Astrocyte of the cerebellum (primary cell): Measurements from ENCODE around the gene IL10RA.

Experiments used
- DNase-seq: peaks from one replicate; pipeline ENCODE4 v3.0.0-alpha.2; 2011; ENCODE audit warnings: low read depth
- H3K4me3 ChIP-seq: 2 replicates; pipeline ENCODE4 v1.5.1; 2011; ENCODE audit warnings: mild to moderate bottlenecking, low read depth, low read length, moderate library complexity
- in situ Hi-C: cut with HindIII; loops from 2 replicates; pipeline ENCODE4 v1.10.0; 2017; ENCODE audit warnings: low sequenced_read_pairs
- TF ChIP-seq, protein P1 (sequence below): IDR thresholded peaks from 2 replicates; pipeline ENCODE4 v1.5.1; 2012; ENCODE audit warnings: low read length, low read depth, moderate library complexity, mild to moderate bottlenecking; ENCODE audit errors: missing control alignments

The IL10RA gene

DNA sequence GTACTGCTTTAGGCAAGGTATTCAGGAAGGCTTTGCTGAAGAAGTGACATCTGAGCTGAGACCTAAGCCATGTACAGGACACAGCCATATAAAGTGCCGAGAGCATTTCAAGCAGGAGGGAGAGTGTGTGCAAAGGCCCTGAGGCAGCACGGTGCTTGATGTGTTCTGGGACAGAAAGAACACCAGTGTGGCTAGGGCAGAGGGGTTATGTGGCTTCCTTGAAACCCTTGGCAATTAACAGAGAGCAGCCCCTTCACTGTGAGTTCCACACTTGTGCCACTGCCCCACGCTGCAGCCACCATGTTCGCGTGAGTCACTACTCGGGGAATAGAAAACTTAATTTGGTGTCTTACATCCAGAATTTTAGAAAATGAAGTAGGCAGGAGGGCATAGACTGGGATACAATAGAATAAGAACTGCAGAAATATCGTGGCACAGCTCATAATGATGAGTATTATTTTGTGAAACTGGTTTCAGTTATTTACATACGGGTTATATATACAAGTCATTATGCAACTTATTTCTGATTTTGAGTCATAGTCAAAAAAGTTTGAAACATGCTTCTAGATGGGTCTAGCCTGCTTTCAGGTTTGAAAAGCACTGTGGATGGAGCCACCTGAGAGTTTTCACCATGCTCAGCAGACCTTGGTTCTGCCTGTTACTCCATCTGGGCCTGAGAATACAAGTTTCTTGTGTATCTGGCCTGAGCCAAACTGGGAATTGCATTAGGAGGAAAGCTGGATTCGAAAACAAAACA is 11.8 kb downstream of the IL10RA start:
- in situ Hi-C loops, result no loop called here
- no peak overlapping the region for H3K4me3 ChIP-seq

DNA sequence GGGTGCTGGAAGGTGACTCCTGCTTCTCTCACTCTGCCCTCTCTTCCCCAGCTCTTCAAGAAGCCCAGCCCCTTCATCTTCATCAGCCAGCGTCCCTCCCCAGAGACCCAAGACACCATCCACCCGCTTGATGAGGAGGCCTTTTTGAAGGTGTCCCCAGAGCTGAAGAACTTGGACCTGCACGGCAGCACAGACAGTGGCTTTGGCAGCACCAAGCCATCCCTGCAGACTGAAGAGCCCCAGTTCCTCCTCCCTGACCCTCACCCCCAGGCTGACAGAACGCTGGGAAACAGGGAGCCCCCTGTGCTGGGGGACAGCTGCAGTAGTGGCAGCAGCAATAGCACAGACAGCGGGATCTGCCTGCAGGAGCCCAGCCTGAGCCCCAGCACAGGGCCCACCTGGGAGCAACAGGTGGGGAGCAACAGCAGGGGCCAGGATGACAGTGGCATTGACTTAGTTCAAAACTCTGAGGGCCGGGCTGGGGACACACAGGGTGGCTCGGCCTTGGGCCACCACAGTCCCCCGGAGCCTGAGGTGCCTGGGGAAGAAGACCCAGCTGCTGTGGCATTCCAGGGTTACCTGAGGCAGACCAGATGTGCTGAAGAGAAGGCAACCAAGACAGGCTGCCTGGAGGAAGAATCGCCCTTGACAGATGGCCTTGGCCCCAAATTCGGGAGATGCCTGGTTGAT is 12.6 kb downstream of the IL10RA start:
- no peak overlapping the region for H3K4me3 ChIP-seq
- no peak for DNase-seq
- in situ Hi-C loops, result no loop called here
- TF ChIP-seq, protein P1, sequence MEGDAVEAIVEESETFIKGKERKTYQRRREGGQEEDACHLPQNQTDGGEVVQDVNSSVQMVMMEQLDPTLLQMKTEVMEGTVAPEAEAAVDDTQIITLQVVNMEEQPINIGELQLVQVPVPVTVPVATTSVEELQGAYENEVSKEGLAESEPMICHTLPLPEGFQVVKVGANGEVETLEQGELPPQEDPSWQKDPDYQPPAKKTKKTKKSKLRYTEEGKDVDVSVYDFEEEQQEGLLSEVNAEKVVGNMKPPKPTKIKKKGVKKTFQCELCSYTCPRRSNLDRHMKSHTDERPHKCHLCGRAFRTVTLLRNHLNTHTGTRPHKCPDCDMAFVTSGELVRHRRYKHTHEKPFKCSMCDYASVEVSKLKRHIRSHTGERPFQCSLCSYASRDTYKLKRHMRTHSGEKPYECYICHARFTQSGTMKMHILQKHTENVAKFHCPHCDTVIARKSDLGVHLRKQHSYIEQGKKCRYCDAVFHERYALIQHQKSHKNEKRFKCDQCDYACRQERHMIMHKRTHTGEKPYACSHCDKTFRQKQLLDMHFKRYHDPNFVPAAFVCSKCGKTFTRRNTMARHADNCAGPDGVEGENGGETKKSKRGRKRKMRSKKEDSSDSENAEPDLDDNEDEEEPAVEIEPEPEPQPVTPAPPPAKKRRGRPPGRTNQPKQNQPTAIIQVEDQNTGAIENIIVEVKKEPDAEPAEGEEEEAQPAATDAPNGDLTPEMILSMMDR, result no peak

More for the DNA sequence above, 11.8 kb downstream of the IL10RA start:
- no peak for DNase-seq
- TF ChIP-seq, protein P1, result no peak

GRCh38 chr11:117999354-117999993 is 13.3 kb downstream of the IL10RA start:
- no peak for DNase-seq
- H3K4me3 ChIP-seq, result no peak overlapping the region
- TF ChIP-seq, protein P1, result no peak
- in situ Hi-C loops, result no loop called here

- TF ChIP-seq, protein P1, result no peak
- DNase-seq, result no peak
- no peak overlapping the region for H3K4me3 ChIP-seq
- in situ Hi-C loops, result no loop called here
Observed at GRCh38 chr11:118000067-118000849, 14.1 kb downstream of the IL10RA start.

GRCh38 chr11:118000850-118001228 is 14.6 kb downstream of the IL10RA start:
- no peak overlapping the region for H3K4me3 ChIP-seq
- in situ Hi-C loops, result no loop called here
- DNase-seq, result no peak
- TF ChIP-seq, protein P1, result no peak

DNA sequence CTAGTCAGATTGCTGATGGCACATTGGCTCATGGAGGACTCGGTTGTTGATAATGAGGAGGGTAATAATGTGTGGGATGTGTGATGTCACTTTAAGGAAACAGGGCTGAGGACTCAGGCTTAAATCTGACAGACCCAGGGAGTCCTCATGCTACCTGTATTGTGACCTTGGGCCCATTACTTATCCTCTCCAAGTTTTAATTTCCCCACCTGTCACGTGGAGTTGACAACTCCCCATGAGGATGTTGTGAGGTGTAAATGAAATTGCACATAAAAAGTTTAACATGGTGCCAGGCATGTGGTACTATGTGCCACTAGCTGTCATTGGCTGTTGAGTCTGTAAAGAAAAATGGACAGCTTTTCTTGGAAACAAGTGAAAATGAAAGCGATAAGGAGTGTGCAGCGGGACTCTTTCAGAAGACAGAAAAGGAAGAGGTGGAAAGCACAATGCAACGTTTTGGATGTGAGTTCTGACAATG is 15.3 kb downstream of the IL10RA start:
- no peak for DNase-seq
- in situ Hi-C loops, result no loop called here
- TF ChIP-seq, protein P1, result no peak
- no peak overlapping the region for H3K4me3 ChIP-seq
